K562 (cell line): ENCODE results near the gene SPEF1. TPM values are rescaled to one million over a fixed set of nuclear protein-coding genes. Genes with fewer than 3 reads are reported as not detected.

Experiments
- CCNT2 ChIP-seq: IDR thresholded peaks from 2 replicates; pipeline ENCODE4 v1.6.1; 2011; ENCODE audit warnings: borderline replicate concordance, low read depth, mild to moderate bottlenecking, moderate library complexity, mixed read lengths, low read length; ENCODE audit not compliant: insufficient read length; ENCODE audit errors: extremely low read depth
- DACH1 ChIP-seq: fragments of 450-650 bp; IDR thresholded peaks from 2 replicates; pipeline ENCODE4 v1.6.1; 2018; ENCODE audit not compliant: partially characterized antibody
- KDM2B ChIP-seq: fragments of 250-450 bp; sonication (Bioruptor Pico); IDR thresholded peaks from 2 replicates; pipeline ENCODE4 v1.8.0; 2021; ENCODE audit warnings: mild to moderate bottlenecking, moderate library complexity
- MED1 ChIP-seq: sonication (generic); formaldehyde crosslinking; IDR thresholded peaks from 2 replicates; pipeline ENCODE4 v1.8.1; 2023; ENCODE audit warnings: missing genetic modification reagents, borderline replicate concordance
- POU5F1 ChIP-seq: fragments of 150-350 bp; IDR thresholded peaks from 2 replicates; pipeline ENCODE4 v1.6.1; 2014; ENCODE audit warnings: borderline replicate concordance, low read length, low read depth, mild to moderate bottlenecking; ENCODE audit not compliant: partially characterized antibody
- RBM15 ChIP-seq: fragments of 200-400 bp; formaldehyde crosslinking; IDR thresholded peaks from 2 replicates; pipeline ENCODE4 v1.6.1; 2018; ENCODE audit warnings: mild to moderate bottlenecking, low read length, moderate library complexity; ENCODE audit not compliant: insufficient read depth
- REST ChIP-seq, 2 experiments: fragments of 450-650 bp; formaldehyde crosslinking in 1 of 2; IDR thresholded peaks; 2 replicates each; pipeline versions ENCODE4 v1.4.0 to v1.6.1; 2014 to 2020; ENCODE audit warnings: mild to moderate bottlenecking in 2 of 2, borderline replicate concordance in 1 of 2, low read depth in 1 of 2
- SRSF1 ChIP-seq: fragments of 200-400 bp; formaldehyde crosslinking; IDR thresholded peaks from 2 replicates; pipeline ENCODE4 v1.6.1; 2017; ENCODE audit warnings: mild to moderate bottlenecking, low read depth, low read length, moderate library complexity
- STAT5B ChIP-seq: fragments of 250-450 bp; sonication (Bioruptor Pico); IDR thresholded peaks from 2 replicates; pipeline ENCODE4 v1.8.0; 2021; ENCODE audit warnings: mild to moderate bottlenecking, inconsistent platforms
- TAF1 ChIP-seq: IDR thresholded peaks from 2 replicates; pipeline ENCODE4 v1.6.1; 2011; ENCODE audit warnings: mild to moderate bottlenecking, low read length, moderate library complexity; ENCODE audit not compliant: insufficient read depth, control insufficient read depth, severe bottlenecking; ENCODE audit errors: extremely low read depth
- TCF15 ChIP-seq: fragments of 250-450 bp; sonication (Bioruptor Pico); IDR thresholded peaks from 2 replicates; pipeline ENCODE4 v1.8.0; 2022; ENCODE audit warnings: moderate library complexity, mild to moderate bottlenecking, inconsistent platforms
- TCF7 ChIP-seq: sonication (generic); IDR thresholded peaks from 2 replicates; pipeline ENCODE4 v1.6.1; 2016; ENCODE audit warnings: antibody characterized with exemption, borderline replicate concordance
- TRIM24 ChIP-seq, 2 experiments: fragments of 450-650 bp; IDR thresholded peaks; 2 replicates each; pipeline ENCODE4 v1.6.1; 2016
- ZKSCAN1 ChIP-seq: fragments of 150-350 bp; IDR thresholded peaks from 2 replicates; pipeline ENCODE4 v1.6.1; 2016; ENCODE audit warnings: low read depth, low read length
- ZKSCAN3 ChIP-seq: fragments of 250-450 bp; sonication (Bioruptor Pico); IDR thresholded peaks from 2 replicates; pipeline ENCODE4 v1.4.0; 2020
- ZNF408 ChIP-seq: fragments of 250-450 bp; sonication (Bioruptor Pico); IDR thresholded peaks from 2 replicates; pipeline ENCODE4 v1.4.0; 2020; ENCODE audit warnings: low read depth, mild to moderate bottlenecking, moderate library complexity
- ZNF445 ChIP-seq: fragments of 250-450 bp; sonication (Bioruptor Pico); IDR thresholded peaks from 2 replicates; pipeline ENCODE4 v1.4.0; 2020; ENCODE audit warnings: low read depth, mild to moderate bottlenecking, moderate library complexity
- ZNF586 ChIP-seq: fragments of 450-650 bp; formaldehyde crosslinking; conservative IDR thresholded peaks from 2 replicates; pipeline ENCODE4 v1.4.0; 2020; ENCODE audit warnings: mild to moderate bottlenecking, moderate library complexity
- polyA plus RNA-seq, 8 experiments: library from polyadenylated mRNA; depleted of rRNA in 4 of 8; stranded (reverse) in 5 of 8; unstranded in 3 of 8; fragments of >200 nt; fragmentation: Nextera tagmentation in 2 of 8; fragmentation: Illumina TruSeq in 1 of 8; extraction: Ambion mirVana in 2 of 8; extraction: Trizol in 1 of 8; gene quantifications; 2 replicates each; pipeline versions ENCODE4 v1.2.1 to v1.2.3, GENCODE V29; 2011 to 2014; ENCODE audit warnings: inconsistent platforms in 1 of 8, missing spikeins in 1 of 8
- total RNA-seq, 7 experiments: library from RNA; depleted of rRNA in 6 of 7; stranded (reverse); fragments of >200 nt in 6 of 7; fragmentation: Illumina TruSeq in 2 of 7; extraction: Trizol in 2 of 7; gene quantifications; 2 replicates each; pipeline versions ENCODE4 v1.2.1 to v1.2.3, GENCODE V29; 2011 to 2021; ENCODE audit warnings: low replicate concordance in 1 of 7

The SPEF1 gene
- total and polyA plus RNA-seq, 9 of the 15 experiments (the other 6 are each of a cell fraction or from before 2014, with no cell fraction given), result not detected

GRCh38 chr20:3811467-3812258 lies 30.4 kb upstream of the SPEF1 start (continued):
- 0 out of 2 replicates have a peak, but pooled peaks have one; percentile 3 for TF ChIP-seq REST (IDR thresholded peaks at IDR 0.05; ENCODE audit: borderline replicate concordance)
- TF ChIP-seq REST (CRISPR knock-in tag; IDR thresholded peaks at IDR 0.05; ENCODE audit: low read depth), result no peak
- no peak for TF ChIP-seq TAF1
- TF ChIP-seq CCNT2, result peak; percentile 34
- no peak for TF ChIP-seq DACH1
- TF ChIP-seq STAT5B, result no peak
- TF ChIP-seq RBM15, result no peak
- no peak for TF ChIP-seq KDM2B (CRISPR knock-in tag)
- TF ChIP-seq ZKSCAN1, result no peak
- TF ChIP-seq TRIM24 (IDR thresholded peaks at IDR 0.05), result no peak
- no peak for TF ChIP-seq TCF7
- TF ChIP-seq ZNF408 (CRISPR knock-in tag), result no peak
- no peak for TF ChIP-seq ZKSCAN3
- no peak for TF ChIP-seq TCF15 (CRISPR knock-in tag)
- TF ChIP-seq POU5F1, result no peak
- no peak for TF ChIP-seq SRSF1
- no peak for TF ChIP-seq ZNF445 (CRISPR knock-in tag)
- TF ChIP-seq MED1, result no peak
- TF ChIP-seq ZNF586 (CRISPR knock-in tag), result no peak
